ENCODE data around the gene LRTM2.

Gene LRTM2

DNA sequence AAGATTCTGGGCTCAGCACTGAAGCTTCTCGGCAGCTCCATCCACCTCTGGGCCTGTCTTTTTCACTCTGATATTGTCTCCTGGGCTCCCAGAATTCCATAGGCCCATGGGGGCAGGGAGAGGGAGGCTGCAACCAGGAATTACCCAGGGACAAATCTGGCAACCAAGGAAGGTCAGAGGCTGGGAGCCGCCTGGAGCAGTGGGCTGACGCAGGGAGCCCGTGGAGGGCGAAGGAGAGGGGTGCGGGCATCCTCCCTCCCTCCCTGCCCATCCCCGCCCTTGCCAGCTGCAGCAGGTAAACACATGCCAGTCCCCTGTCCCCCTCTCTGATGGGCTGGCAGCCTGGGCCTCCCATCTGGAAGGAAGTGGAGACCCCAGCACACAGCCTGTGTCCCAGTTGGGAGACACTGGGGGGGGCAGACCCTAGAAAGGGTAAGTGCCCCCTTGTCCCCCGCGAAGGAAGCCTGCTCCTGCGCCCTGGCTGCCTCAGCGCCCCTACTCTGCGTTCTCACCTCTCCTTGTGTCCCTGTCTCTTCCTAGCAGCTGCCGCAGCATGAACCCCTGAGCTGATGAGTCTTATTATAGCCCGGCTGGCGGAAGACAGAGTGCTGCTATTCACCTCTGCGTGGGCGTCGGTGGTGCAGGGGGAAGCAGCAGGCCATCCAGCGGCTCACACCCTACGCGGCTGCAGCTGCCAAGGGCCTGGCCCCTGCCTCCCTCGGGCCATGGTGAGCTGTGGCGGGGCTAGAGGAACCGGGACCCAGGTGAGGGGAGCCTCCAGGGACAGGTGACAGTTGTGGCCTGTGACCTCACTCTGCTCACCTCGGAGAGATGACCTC is 6.7 kb downstream of the LRTM2 start:
- in situ Hi-C loops (cut with MboI; ENCODE audit: low sequenced_read_pairs, unreplicated experiment) = no loop called here
- DNase-seq (ENCODE audit: low spot score) = peak; percentile 64
- TF ChIP-seq, protein P1, sequence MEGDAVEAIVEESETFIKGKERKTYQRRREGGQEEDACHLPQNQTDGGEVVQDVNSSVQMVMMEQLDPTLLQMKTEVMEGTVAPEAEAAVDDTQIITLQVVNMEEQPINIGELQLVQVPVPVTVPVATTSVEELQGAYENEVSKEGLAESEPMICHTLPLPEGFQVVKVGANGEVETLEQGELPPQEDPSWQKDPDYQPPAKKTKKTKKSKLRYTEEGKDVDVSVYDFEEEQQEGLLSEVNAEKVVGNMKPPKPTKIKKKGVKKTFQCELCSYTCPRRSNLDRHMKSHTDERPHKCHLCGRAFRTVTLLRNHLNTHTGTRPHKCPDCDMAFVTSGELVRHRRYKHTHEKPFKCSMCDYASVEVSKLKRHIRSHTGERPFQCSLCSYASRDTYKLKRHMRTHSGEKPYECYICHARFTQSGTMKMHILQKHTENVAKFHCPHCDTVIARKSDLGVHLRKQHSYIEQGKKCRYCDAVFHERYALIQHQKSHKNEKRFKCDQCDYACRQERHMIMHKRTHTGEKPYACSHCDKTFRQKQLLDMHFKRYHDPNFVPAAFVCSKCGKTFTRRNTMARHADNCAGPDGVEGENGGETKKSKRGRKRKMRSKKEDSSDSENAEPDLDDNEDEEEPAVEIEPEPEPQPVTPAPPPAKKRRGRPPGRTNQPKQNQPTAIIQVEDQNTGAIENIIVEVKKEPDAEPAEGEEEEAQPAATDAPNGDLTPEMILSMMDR (IDR thresholded peaks at IDR 0.05; ENCODE audit: borderline replicate concordance, control extremely low read depth, extremely low read depth, insufficient read depth, missing control alignments) = no peak

DNA sequence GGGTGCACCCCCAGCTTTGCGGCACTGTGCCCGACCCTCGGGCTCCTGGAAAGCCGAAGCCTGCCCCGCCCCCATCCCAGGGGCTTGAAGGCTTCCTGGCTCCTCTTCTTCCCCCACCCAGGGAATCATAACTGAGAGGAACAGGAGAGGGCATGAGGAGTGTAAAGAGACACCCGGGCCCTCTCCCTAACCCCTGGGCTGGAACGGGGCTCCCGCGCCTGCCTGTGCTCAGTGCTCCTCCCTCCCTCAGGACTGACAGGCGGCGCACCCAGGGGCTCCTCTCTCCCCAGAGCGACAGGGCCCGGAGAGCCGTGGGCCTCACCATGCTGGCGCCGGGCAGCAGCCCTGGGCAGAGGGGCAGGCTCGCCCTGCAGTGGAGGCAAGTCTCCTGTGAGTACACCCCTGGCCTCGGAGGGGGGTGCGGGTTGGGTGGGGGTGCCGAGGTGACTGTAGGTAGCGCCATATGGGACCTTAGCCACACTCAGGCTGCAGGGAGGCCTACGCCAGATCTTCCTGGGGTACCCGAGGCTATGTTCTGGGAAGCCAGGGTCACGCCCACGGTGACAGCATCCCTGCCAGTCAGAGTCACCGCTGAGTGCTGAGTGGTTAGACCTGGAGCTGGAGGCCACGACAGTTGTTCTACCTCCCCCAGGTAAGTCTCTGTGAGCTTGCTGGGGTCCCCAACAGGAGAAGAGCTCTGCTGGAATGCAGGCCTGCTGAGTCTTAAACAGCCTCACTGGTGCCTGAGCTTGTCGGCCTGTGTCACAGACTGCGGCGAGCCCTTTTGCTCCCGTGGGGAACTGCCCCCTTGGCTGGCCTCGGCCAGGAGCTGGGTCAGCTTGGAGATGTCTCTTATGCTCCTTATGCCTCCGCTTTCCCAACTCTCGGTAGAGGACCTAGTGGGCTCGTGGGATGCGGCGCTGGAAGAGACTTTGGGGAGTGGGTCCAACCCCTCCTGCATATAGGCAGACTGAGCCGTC is 7.8 kb downstream of the LRTM2 start:
- in situ Hi-C loops (cut with MboI; ENCODE audit: low sequenced_read_pairs, unreplicated experiment) = no loop called here
- no peak for DNase-seq (ENCODE audit: low spot score)
- TF ChIP-seq, protein P1 (IDR thresholded peaks at IDR 0.05; ENCODE audit: borderline replicate concordance, control extremely low read depth, extremely low read depth, insufficient read depth, missing control alignments) = no peak

DNA sequence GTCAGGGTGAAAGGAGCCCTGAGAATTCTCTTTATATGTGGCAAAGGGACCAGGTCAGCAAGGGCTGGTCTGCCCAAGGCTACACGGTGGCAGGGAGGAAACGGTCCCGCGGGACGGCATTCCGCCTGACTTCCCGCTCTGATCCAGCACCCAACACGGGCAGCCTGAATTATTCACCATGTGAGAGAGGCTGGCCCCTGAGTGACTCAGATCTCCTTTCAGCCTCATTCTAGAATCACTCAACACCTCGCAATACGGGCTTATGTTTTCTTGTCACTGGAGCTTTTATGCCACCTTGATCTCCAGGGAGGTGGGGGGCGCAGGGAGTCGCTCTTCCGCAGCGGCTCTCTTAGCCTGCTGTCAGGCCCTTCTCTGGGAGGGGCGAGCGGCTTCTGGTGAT is 8.5 kb downstream of the LRTM2 start:
- TF ChIP-seq, protein P1 (IDR thresholded peaks at IDR 0.05; ENCODE audit: borderline replicate concordance, control extremely low read depth, extremely low read depth, insufficient read depth, missing control alignments) = no peak
- DNase-seq (ENCODE audit: low spot score) = no peak

DNA sequence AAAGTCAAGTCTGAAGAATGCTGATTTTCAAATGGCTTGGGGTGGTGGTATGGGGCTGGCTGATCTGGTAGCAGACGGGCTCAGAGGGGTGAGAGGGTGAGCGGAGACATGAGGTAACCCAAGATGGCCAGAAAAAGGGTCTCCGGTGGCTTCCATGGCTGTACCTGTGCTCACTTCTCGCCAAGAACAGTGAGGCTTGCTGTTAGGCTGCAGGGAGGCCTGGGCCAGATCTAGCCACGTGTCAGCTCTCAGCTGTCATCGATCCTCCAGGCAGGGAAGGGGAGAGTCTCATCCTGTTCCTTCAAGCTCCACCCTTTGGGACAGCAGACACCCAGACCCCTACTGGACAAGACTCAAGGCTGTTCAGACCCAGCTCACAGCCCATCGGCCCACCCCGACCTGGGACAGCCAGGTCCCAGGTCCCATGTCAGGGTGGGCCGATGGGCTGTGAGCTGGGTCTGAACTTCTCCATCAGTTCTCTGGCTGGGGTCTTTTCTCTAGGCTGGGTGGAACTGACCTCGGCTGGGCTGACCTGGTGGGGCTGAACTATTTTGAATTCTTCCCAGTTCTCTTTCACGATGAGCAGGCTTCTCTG is 9.0 kb downstream of the LRTM2 start:
- TF ChIP-seq, protein P1 (IDR thresholded peaks at IDR 0.05; ENCODE audit: borderline replicate concordance, control extremely low read depth, extremely low read depth, insufficient read depth, missing control alignments) = no peak
- no peak for DNase-seq (ENCODE audit: low spot score)
- in situ Hi-C loops (cut with MboI; ENCODE audit: low sequenced_read_pairs, unreplicated experiment) = no loop called here

More for the DNA sequence above, 8.5 kb downstream of the LRTM2 start:
- in situ Hi-C loops (cut with MboI; ENCODE audit: low sequenced_read_pairs, unreplicated experiment) = no loop called here

DNA sequence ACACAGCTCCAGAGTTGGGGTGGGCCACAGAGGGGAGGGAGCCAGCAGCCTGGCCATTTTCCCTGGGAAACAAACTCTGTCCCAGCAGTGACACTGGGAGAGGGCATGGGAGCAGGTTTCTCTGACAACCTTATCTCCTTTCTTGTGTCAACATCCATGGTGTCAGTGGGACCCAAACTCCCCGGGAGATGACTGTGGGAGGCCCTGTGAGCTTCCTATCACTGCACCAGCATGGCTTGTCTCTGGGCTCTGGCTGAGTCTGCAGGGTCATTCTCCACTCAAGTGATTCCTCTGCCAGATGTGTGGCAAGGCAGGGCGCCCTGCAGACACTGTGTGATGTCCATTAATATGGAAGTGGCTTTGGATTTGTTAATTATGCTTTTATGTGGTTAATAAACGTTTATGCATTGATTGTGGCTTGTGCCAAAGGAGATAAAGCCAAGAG is 10.1 kb downstream of the LRTM2 start:
- TF ChIP-seq, protein P1 (IDR thresholded peaks at IDR 0.05; ENCODE audit: borderline replicate concordance, control extremely low read depth, extremely low read depth, insufficient read depth, missing control alignments) = no peak
- in situ Hi-C loops (cut with MboI; ENCODE audit: low sequenced_read_pairs, unreplicated experiment) = no loop called here

More for the DNA sequence above, 10.1 kb downstream of the LRTM2 start:
- DNase-seq (ENCODE audit: low spot score) = no peak
